HepG2 (cell line): ENCODE results near the gene UPF3B. TPM values are rescaled to one million over a fixed set of nuclear protein-coding genes. Genes with fewer than 3 reads are reported as not detected.

ENCODE experiments used
- CC2D1A ChIP-seq: sonication (generic); formaldehyde crosslinking; IDR thresholded peaks from 2 replicates; pipeline ENCODE4 v1.8.1; 2023; ENCODE audit warnings: mild to moderate bottlenecking, missing genetic modification reagents
- DMAP1 ChIP-seq: IDR thresholded peaks from 2 replicates; pipeline ENCODE4 v1.6.1; 2016
- GFI1 ChIP-seq: sonication (generic); formaldehyde crosslinking; IDR thresholded peaks from 2 replicates; pipeline ENCODE4 v1.5.0; 2020; ENCODE audit warnings: missing genetic modification reagents, mild to moderate bottlenecking, borderline replicate concordance
- GZF1 ChIP-seq: sonication (generic); formaldehyde crosslinking; IDR thresholded peaks from 2 replicates; pipeline ENCODE4 v1.5.1; 2020; ENCODE audit warnings: mild to moderate bottlenecking, missing genetic modification reagents
- HHEX ChIP-seq: IDR thresholded peaks from 2 replicates; pipeline ENCODE4 v1.6.1; 2016; ENCODE audit warnings: control low read depth
- IRX3 ChIP-seq: sonication (generic); formaldehyde crosslinking; IDR thresholded peaks from 2 replicates; pipeline ENCODE4 v1.8.1; 2023; ENCODE audit warnings: mild to moderate bottlenecking, low read depth, missing genetic modification reagents, borderline replicate concordance
- KDM2A ChIP-seq: sonication (generic); formaldehyde crosslinking; IDR thresholded peaks from 2 replicates; pipeline ENCODE4 v1.4.0; 2020; ENCODE audit warnings: low read depth, missing genetic modification reagents, borderline replicate concordance
- MEIS1 ChIP-seq: sonication (generic); formaldehyde crosslinking; IDR thresholded peaks from 2 replicates; pipeline ENCODE4 v1.9.0; 2021; ENCODE audit warnings: mild to moderate bottlenecking, missing genetic modification reagents, moderate library complexity, borderline replicate concordance
- NRL ChIP-seq: sonication (generic); formaldehyde crosslinking; IDR thresholded peaks from 2 replicates; pipeline ENCODE4 v1.5.0; 2020; ENCODE audit warnings: missing genetic modification reagents, mild to moderate bottlenecking, moderate library complexity, borderline replicate concordance
- PHF20 ChIP-seq: sonication (generic); formaldehyde crosslinking; IDR thresholded peaks from 2 replicates; pipeline ENCODE4 v1.5.0; 2020; ENCODE audit warnings: mild to moderate bottlenecking, missing genetic modification reagents
- PPARG ChIP-seq: conservative IDR thresholded peaks from 2 replicates; pipeline ENCODE4 v1.6.1; 2016; ENCODE audit warnings: missing biosample characterization, missing genetic modification reagents
- RXRA ChIP-seq: sonication (generic); formaldehyde crosslinking; IDR thresholded peaks from 2 replicates; pipeline ENCODE4 v1.5.1; 2020; ENCODE audit warnings: missing genetic modification reagents
- SMARCE1 ChIP-seq: fragments of 450-650 bp; IDR thresholded peaks from 2 replicates; pipeline ENCODE4 v1.6.1; 2017; ENCODE audit warnings: borderline replicate concordance
- TBP ChIP-seq: sonication (generic); formaldehyde crosslinking; IDR thresholded peaks from 2 replicates; pipeline ENCODE4 v1.5.0; 2020; ENCODE audit warnings: missing genetic modification reagents
- ZBTB1 ChIP-seq: sonication (generic); formaldehyde crosslinking; IDR thresholded peaks from 2 replicates; pipeline ENCODE4 v1.4.0; 2020; ENCODE audit warnings: missing genetic modification reagents, borderline replicate concordance
- ZFP1 ChIP-seq: IDR thresholded peaks from 2 replicates; pipeline ENCODE4 v1.6.1; 2016
- ZNF121 ChIP-seq: sonication (generic); formaldehyde crosslinking; IDR thresholded peaks from 2 replicates; pipeline ENCODE4 v1.5.0; 2020; ENCODE audit warnings: mild to moderate bottlenecking, missing genetic modification reagents
- ZNF558 ChIP-seq: sonication (generic); formaldehyde crosslinking; IDR thresholded peaks from 2 replicates; pipeline ENCODE4 v1.9.0; 2022; ENCODE audit warnings: mild to moderate bottlenecking, missing genetic modification reagents, borderline replicate concordance
- ZNF569 ChIP-seq: sonication (generic); formaldehyde crosslinking; IDR thresholded peaks from 2 replicates; pipeline ENCODE4 v1.5.0; 2020; ENCODE audit warnings: mild to moderate bottlenecking, missing genetic modification reagents, moderate library complexity, borderline replicate concordance
- ZNF629 ChIP-seq: sonication (generic); formaldehyde crosslinking; conservative IDR thresholded peaks from 2 replicates; pipeline ENCODE4 v1.5.0; 2020; ENCODE audit warnings: missing genetic modification reagents
- ZNF749 ChIP-seq: sonication (generic); formaldehyde crosslinking; IDR thresholded peaks from 2 replicates; pipeline ENCODE4 v1.8.0; 2022; ENCODE audit warnings: mild to moderate bottlenecking, missing genetic modification reagents, moderate library complexity, borderline replicate concordance
- ZSCAN29 ChIP-seq: sonication (generic); formaldehyde crosslinking; conservative IDR thresholded peaks from 2 replicates; pipeline ENCODE4 v1.4.0; 2020; ENCODE audit warnings: mild to moderate bottlenecking, missing genetic modification reagents
- polyA plus RNA-seq, 8 experiments: library from polyadenylated mRNA; depleted of rRNA in 3 of 8; stranded (reverse) in 7 of 8; unstranded in 1 of 8; fragments of >200 nt; fragmentation: Illumina TruSeq in 4 of 8; extraction: Trizol in 4 of 8; gene quantifications; 2 replicates each; pipeline versions ENCODE4 v1.2.1 to v1.2.3, GENCODE V29; 2011 to 2016; ENCODE audit warnings: low read depth in 4 of 8, missing spikeins in 1 of 8, mixed read lengths in 1 of 8; ENCODE audit not compliant: insufficient read depth in 1 of 8
- total RNA-seq, 5 experiments: library from RNA; depleted of rRNA; stranded (reverse); fragments of >200 nt; fragmentation: Illumina TruSeq; extraction: Trizol; gene quantifications; 2 replicates each; pipeline ENCODE4 v1.2.3, GENCODE V29; 2016; ENCODE audit warnings: low read depth in 1 of 5
- TF ChIP-seq, protein P1 (sequence below): IDR thresholded peaks from 2 replicates; pipeline ENCODE4 v1.6.1; 2016; ENCODE audit warnings: missing genetic modification reagents, missing compliant biosample characterization
- TF ChIP-seq, protein P2 (sequence below): sonication (generic); formaldehyde crosslinking; IDR thresholded peaks from 2 replicates; pipeline ENCODE4 v1.4.0; 2020; ENCODE audit warnings: missing genetic modification reagents
- TF ChIP-seq, protein P3 (sequence below): sonication (generic); formaldehyde crosslinking; IDR thresholded peaks from 2 replicates; pipeline ENCODE4 v1.4.0; 2020; ENCODE audit warnings: missing genetic modification reagents, borderline replicate concordance
- TF ChIP-seq, protein P4 (sequence below): sonication (generic); formaldehyde crosslinking; IDR thresholded peaks from 2 replicates; pipeline ENCODE4 v1.4.0; 2020; ENCODE audit warnings: mild to moderate bottlenecking, low read depth, missing genetic modification reagents

Gene UPF3B
- total and polyA plus RNA-seq, 2 of the 13 experiments (the other 11 are each of a cell fraction or from before 2014, with no cell fraction given): 5.2 to 7.2 TPM

DNA sequence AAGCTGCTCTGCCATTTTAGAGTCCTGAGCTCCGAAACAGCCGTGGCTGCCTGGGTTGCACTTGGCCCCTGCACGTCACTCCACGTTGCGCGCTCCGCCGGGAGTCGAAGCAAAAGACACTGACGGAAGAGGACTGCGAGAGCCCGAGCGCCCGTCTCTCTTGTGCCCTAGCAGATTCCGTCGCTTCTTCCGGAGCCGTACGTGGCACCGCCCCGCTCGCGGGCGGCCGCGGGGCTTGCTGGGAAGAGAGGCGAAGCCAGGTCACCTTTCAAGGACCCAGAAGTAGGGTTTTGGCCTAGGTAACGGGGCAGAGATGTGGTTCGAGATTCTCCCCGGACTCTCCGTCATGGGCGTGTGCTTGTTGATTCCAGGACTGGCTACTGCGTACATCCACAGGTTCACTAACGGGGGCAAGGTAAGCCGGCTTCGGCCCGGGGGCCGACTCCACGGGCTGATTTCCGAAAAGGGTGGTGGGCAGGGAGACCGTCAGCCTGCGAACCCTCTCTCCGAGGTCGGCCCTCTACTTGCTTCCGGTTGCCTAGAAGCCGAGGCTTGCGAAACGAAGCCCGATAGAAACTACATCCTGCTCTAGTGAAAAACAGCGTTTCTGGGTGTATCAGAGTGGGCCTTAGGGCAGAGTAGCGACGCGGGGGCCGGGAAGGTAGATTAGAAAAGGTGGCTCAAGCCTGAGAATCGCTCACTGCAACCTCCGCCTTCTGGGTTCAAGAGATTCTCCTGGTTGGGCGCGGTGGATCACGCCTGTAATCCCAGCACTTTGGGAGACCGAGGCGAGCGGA lies 19.0 kb upstream of the UPF3B start, which contains the start of the genes NDUFA1 and RNF113A (continued):
- no peak for TF ChIP-seq NRL (CRISPR knock-in tag)
- TF ChIP-seq, protein P1, sequence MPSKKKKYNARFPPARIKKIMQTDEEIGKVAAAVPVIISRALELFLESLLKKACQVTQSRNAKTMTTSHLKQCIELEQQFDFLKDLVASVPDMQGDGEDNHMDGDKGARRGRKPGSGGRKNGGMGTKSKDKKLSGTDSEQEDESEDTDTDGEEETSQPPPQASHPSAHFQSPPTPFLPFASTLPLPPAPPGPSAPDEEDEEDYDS (CRISPR knock-in tag): peak; percentile 66; the same call in 1 of the 2 replicates
- TF ChIP-seq, protein P2, sequence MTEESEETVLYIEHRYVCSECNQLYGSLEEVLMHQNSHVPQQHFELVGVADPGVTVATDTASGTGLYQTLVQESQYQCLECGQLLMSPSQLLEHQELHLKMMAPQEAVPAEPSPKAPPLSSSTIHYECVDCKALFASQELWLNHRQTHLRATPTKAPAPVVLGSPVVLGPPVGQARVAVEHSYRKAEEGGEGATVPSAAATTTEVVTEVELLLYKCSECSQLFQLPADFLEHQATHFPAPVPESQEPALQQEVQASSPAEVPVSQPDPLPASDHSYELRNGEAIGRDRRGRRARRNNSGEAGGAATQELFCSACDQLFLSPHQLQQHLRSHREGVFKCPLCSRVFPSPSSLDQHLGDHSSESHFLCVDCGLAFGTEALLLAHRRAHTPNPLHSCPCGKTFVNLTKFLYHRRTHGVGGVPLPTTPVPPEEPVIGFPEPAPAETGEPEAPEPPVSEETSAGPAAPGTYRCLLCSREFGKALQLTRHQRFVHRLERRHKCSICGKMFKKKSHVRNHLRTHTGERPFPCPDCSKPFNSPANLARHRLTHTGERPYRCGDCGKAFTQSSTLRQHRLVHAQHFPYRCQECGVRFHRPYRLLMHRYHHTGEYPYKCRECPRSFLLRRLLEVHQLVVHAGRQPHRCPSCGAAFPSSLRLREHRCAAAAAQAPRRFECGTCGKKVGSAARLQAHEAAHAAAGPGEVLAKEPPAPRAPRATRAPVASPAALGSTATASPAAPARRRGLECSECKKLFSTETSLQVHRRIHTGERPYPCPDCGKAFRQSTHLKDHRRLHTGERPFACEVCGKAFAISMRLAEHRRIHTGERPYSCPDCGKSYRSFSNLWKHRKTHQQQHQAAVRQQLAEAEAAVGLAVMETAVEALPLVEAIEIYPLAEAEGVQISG (CRISPR knock-in tag): peak; percentile 81
- TF ChIP-seq ZNF569: no peak
- TF ChIP-seq DMAP1: peak; percentile 81
- TF ChIP-seq GFI1 (CRISPR knock-in tag): no peak
- no peak; the same call in 1 of the 2 replicates for TF ChIP-seq ZNF558 (CRISPR knock-in tag)
- TF ChIP-seq PPARG (CRISPR knock-in tag): no peak
- TF ChIP-seq GZF1 (CRISPR knock-in tag): no peak
- 0 out of 2 replicates have a peak, but pooled peaks have one; percentile 43 for TF ChIP-seq IRX3 (CRISPR knock-in tag)
- no peak for TF ChIP-seq ZBTB1 (CRISPR knock-in tag)
- TF ChIP-seq ZFP1: no peak
- 0 out of 2 replicates have a peak, but pooled peaks have one; percentile 14 for TF ChIP-seq MEIS1 (CRISPR knock-in tag)
- TF ChIP-seq ZNF749 (CRISPR knock-in tag): no peak
- no peak for TF ChIP-seq HHEX (CRISPR knock-in tag)
- peak; percentile 57; the same call in 1 of the 2 replicates for TF ChIP-seq RXRA
- no peak for TF ChIP-seq CC2D1A (CRISPR knock-in tag)
- peak; percentile 79 for TF ChIP-seq PHF20
- TF ChIP-seq, protein P3, sequence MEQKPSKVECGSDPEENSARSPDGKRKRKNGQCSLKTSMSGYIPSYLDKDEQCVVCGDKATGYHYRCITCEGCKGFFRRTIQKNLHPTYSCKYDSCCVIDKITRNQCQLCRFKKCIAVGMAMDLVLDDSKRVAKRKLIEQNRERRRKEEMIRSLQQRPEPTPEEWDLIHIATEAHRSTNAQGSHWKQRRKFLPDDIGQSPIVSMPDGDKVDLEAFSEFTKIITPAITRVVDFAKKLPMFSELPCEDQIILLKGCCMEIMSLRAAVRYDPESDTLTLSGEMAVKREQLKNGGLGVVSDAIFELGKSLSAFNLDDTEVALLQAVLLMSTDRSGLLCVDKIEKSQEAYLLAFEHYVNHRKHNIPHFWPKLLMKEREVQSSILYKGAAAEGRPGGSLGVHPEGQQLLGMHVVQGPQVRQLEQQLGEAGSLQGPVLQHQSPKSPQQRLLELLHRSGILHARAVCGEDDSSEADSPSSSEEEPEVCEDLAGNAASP (CRISPR knock-in tag): peak; percentile 46; the same call in 1 of the 2 replicates
- TF ChIP-seq ZNF629 (CRISPR knock-in tag): 0 out of 2 replicates have a peak, but pooled peaks have one; percentile 12
- TF ChIP-seq ZNF121 (CRISPR knock-in tag): no peak
- TF ChIP-seq SMARCE1: no peak
- TF ChIP-seq KDM2A: peak; percentile 71; the same call in 1 of the 2 replicates
- TF ChIP-seq, protein P4, sequence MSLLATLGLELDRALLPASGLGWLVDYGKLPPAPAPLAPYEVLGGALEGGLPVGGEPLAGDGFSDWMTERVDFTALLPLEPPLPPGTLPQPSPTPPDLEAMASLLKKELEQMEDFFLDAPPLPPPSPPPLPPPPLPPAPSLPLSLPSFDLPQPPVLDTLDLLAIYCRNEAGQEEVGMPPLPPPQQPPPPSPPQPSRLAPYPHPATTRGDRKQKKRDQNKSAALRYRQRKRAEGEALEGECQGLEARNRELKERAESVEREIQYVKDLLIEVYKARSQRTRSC (CRISPR knock-in tag): no peak
- TF ChIP-seq TBP (CRISPR knock-in tag): no peak
- TF ChIP-seq ZSCAN29 (CRISPR knock-in tag): no peak
